CD4-positive, alpha-beta T cell treated with Interleukin-4 for 1 hour (primary cell): ENCODE results near the gene NHEJ1.

Source experiments
- DNase-seq, 2 donors: peaks; one replicate each; pipeline ENCODE4 v3.0.0-alpha.2; 2020 to 2022

Gene NHEJ1

DNA sequence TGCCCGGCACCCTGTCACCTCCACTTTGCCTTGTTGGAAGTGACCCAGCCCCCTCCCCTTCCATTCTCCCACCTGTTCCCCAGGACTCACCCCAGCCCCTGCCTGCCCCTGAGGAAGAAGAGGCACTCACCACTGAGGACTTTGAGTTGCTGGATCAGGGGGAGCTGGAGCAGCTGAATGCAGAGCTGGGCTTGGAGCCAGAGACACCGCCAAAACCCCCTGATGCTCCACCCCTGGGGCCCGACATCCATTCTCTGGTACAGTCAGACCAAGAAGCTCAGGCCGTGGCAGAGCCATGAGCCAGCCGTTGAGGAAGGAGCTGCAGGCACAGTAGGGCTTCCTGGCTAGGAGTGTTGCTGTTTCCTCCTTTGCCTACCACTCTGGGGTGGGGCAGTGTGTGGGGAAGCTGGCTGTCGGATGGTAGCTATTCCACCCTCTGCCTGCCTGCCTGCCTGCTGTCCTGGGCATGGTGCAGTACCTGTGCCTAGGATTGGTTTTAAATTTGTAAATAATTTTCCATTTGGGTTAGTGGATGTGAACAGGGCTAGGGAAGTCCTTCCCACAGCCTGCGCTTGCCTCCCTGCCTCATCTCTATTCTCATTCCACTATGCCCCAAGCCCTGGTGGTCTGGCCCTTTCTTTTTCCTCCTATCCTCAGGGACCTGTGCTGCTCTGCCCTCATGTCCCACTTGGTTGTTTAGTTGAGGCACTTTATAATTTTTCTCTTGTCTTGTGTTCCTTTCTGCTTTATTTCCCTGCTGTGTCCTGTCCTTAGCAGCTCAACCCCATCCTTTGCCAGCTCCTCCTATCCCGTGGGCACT lies 21.9 kb upstream of the NHEJ1 start:
- DNase-seq: no peak

DNA sequence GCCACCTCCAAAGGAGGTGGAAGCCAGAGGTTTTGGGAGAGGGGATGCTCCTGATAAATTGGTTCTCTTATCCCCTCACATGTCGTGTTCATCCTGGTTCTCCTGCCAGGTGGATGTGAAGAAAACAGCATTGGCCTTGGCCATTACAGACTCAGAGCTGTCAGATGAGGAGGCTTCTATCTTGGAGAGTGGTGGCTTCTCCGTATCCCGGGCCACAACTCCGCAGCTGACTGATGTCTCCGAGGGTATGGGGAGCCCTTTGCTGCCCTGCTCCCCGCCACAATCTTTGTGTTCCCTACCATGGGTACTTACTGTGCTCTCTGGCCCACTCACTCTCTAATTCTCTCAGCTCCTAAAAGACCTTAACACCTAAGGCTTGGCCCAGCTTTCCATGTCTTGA lies 20.9 kb upstream of the NHEJ1 start:
- no peak for DNase-seq

DNA sequence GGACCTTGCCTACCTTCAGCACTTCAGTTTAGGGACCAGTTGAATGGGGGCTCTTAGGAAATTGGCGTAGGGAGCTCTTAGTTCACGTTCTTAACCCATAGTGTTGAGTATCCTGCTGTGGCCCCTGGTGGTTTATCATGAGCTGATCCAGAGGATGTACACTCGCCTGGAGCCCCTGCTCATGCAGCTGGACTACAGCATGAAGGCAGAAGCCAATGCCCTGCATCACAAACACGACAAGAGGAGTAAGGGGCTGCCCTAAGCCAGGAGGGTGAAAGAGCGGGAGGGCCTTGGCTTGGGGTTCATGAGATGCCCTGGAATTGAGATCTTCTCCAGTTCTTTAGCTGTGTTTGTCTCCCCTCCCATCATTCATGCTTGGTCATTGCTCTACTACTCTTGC lies 20.3 kb upstream of the NHEJ1 start:
- DNase-seq: no peak

DNA sequence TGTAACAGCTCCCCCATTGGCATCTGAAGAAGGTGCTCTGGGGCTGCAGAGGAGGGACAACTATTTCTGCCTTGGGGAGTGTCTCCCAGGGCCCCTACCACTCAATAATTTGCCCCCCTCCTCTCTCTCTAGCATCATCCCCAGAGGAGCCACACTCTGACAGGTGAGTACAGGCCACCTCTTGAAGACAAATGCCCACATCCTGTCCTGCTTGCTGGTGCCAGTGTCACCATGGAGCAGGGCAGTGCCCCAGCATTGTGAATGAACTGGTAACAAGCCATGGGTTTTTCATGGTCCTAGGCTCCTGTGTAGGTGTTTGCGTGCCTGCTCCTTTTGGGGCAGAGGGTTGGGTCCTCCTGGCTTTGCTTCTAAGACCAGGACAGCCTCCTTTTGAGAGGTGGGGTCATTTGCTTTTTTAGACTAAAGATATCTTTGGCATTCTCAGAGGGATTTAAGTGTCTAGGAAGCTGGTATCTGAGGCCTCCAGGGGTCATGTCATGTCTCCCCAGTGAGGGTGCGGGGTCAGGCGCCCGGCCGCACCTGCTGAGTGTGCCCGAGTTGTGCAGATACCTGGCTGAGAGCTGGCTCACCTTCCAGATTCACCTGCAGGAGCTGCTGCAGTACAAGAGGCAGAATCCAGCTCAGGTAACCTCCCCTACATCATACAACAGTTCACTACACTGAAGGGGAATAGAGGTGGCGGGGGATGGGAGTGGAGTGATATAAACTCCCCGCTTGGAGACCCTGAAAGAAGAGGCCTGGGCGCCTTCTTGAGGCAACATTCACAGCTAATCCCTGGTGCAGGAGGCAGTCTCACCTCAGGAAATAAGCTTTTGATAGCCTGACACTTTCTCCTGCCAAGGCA lies 19.2 kb upstream of the NHEJ1 start:
- no peak for DNase-seq

DNA sequence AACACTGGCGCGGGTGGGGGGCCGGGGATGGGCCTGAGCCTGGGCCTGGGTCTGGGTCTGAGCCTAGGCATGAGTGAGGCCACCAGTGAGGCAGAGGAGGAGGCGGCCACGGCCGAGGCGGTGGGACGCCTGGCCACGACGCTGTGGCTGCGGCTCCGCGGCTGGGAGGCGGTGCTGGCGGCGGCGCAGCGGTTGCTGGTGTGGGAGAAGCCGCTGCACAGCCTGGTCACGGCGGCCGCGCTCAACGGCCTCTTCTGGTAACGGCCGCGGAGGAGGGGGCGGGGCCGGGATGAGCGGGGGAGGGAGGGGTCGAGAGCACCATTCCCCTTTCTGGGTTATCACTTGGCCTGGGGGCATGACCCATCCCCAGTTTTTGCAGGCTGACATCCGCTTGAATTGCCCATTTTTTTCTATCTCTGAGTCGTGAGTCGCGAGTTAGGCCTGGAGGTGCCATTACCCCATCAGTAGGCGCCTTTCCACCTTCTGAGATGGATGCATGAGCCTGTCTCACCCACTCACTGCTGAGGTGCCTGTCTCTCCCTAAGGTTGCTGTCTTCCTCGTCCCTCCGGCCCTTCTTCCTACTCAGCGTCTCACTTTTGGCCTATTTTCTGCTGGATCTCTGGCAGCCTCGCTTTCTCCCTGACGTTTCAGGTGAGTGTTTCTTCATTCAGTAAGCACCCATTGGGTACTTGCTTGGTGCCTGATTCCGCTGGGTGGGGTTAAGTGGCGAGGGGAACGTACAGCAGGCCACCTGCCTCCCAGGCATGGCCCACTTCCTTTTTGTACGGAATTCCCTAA lies 18.0 kb upstream of the NHEJ1 start:
- no peak for DNase-seq

DNA sequence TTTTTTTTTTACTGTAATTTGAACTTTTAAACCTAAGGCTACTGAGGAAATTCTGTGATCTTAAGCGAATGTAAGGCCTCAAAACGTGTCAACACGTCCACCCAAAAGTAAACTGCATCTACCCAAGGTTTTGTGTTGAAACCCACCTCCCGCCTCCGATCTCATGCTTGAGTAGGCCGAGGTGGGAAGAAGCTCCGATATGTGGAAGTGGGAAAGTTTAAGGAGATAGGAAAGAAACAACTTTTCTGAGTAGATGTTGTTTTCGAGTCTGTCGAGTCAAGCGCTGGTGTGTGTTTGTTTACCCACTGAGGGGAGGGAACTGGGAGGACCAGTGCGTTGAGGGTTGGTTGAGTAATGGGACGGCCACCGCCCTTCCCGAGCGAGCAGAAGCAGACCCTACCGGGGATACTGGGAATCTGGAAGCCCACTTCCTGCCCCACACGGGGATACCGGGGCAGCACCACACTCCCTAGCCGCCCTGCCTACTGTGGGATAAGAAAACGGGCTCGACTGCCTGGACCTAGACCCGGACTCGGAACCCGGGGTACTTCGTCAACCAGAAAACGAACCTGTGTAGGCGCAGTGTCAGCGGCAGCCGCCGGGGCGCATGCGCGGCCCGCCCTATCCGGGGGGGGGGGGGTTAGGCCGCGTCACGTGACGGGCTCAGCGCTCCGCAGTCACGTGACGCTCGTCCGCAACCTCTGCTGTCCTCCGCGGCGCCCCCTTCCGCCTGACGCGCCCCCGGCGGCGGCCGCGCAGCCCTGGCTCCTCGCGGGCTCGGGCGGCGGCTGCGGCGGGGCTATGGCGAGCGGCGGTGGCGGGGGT lies 17.1 kb upstream of the NHEJ1 start, which contains the start of gene RETREG2:
Gene RETREG2, plus strand, starts transcription at position 724 of the 825 bp plus-strand sequence. Its CDS starts 78 bp downstream, at position 802.
- peak; percentile 90 to 91 for DNase-seq

DNA sequence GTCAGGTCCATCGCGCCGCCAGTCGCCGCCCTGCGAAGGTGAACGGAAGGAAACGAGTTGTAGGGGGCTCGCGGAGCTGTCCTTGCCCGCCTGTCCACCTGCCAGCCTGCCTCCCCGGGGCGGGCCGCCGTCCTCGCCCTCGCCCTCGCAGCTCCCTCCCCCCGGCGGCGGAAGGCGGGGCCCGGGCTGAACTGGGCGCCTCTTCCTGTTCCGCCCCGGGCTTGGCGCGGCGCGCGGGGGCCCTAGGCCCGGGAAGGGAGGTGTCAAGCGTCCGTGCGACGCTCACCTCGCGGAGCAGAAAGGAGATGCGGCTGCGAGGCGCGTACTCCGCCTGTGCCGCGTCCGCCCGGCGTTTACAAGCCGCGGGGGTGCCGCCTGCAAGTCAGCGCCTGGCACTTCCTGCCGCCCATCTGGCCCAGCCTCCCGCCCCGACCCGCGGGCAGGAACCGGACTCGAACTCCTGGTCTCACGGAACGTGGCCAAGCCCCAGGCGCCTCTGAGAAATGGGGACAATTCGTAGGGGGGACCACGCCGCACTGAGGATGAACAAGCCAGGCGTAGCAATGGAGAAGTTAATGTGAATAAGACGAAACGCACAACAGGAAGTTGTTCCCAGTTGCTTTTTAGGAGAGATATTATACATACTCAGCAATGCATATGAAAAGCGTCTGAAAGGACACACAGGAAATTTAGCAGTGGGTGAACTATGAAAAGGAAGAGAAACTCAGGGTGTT lies 16.4 kb upstream of the NHEJ1 start, which contains the start of gene CNPPD1:
Gene CNPPD1, minus strand, starts transcription at position 108 of the 734 bp plus-strand sequence. Its CDS starts 97 bp downstream, at position 11.
- peak; percentile 87 to 89 for DNase-seq

DNA sequence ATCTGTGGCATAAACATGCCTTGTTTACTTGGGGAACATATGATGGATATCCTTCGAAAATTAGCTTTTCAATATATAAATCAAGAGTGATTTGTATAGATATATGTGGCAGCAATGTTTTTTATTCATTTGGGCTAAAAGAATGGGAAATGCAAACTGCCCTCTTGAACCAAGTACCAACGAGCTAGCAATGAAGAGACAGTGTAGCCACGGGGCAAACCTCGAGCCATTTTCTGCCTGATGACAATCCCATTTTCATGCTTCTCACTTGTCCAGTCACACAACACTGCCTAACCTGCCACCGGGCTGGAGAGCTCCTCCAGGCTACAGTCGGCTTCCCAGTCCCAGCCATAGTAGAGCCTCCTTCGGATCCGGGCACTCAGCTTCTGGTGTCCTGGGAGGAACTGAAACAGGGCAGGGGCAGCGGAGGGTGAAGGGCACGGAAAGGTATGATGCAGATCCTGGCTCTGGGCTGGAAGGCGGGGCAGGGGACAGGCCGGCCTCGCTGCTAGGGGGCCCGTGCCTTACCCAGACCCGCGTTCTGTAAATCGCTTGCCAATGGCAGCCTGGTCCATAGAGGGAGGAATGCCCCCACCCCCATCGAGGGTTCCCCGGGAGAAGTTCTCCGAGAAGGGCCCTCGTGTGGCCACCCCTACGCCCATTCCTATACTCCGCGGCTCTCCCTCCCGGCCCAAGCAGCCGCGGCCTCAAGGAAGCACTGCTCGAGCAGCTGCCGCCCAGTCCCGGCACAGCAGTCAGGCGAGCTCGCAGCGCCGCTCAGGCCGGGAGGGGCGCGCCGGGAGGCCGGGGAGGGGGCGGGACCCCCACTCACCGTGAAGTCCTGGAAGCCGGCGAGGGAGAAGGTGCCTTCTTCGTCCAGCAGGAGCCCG lies 15.6 kb upstream of the NHEJ1 start:
- DNase-seq: peak in 1 of 2 donors; percentile 69

DNA sequence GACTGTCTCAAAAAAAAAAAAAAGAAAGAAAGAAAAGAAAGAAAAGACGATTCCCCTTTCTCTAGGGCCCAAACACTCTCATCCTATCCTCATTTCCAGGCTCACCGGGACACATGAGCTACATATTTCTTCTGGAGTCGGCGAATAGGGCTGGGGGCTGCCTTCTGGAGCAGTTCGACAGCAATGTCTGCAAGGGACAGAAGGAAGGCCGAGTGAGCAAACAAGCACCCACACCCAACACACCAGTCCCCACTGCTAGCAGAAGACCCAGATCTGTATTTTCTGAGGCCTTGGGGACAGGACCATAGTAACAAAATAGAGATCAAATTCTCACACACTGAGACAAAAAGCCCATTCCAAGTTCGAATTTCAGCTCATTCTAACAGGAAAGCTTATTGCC lies 14.9 kb upstream of the NHEJ1 start:
- no peak for DNase-seq

DNA sequence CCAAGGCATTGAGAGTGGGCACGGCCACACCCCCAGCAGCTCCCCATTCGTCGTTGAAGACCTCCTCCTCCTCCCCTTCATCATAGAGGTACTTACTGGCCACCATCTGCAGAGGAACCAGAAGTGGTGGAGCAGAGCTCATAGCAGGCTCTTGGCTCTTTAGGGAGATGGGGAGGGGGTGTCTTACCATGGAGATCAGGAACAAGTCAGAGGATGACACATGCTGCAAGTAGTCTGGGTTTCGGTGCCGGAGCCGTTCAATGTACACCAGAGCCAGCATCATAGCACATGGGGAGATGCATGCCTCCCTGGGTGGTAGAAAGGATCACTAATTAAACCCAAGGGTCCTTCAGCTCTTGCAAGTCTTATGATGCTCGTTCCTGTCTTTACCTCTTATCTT lies 14.2 kb upstream of the NHEJ1 start:
- DNase-seq: no peak

DNA sequence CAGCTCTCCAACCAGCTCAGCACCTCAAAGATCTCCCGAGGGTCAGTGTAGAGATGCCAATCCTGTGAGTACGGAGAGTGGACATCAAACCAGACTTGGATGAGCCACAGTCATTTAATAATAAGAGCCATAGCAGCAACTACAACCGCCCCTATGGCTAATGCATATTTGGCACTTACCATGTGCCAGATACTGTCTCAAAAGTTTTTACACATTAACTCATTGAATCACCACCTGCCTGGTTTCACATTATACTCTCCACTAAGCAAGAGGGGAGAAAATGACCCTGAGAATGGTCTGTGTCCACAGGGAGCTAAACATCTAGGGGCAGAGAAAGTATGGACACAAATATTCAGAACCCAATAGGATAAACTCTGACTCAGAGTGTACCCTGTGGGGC lies 13.5 kb upstream of the NHEJ1 start:
- no peak for DNase-seq

DNA sequence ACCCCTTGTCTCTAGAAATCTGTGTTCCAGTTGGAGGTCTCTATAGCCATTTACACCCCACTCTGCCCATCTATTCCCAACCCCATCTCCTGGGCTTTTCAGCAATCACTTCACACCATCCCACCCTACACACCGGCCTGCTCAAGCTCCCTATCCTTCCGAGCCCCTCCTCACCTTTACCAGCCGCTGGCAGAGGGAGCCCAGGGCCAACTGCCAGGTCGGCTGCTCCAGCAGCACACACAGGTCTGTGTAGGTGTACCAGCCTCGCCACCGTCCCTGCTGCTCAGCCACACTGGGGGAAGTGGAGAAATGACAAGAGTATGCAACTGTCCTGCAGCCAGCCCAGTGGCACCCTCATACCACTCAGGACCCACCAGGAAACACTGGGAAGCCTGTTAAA lies 12.6 kb upstream of the NHEJ1 start:
- no peak for DNase-seq

DNA sequence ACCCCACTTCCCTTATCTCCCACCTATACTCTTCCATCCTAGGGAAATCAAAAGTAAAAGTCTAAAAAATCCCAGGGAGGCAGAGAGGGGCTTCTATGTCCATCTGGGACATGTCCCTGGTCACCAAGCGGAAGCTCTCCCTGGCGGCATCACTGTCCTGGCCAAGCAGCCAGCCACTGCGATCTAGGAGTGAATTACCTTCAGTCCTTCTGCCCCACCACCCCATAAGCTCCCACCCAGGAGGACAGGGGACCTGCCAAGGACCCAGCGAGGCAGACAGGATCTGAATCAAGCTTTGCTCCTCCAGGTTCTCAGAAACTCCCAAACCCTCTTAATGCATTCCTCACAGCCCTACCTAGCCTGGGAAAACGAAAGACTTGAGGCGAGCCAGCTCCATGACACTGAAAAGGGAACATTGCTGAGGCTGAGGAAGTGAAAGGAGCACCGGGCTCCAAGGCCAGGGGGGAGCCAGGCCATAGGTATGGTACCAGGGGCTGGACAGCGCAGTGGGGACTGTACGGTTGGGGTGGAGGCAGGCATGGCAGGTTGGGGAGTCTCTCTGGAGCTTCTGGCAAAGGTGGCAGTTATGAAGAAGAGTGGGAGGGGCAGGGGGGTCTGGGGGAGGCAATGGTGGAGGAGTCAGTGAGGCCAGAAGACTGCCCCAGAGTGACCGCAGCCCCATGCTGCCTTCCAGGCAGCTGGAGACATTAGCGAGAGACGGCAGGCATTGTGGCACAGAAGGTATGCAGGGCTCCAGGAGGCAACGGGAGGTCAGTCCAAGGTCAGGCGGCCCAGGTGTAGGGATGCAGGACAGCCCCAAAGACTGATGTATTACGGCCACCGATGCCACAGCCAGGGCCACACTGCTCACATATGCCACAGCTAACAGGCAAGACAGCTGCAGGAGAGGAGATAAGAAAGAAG lies 11.9 kb upstream of the NHEJ1 start:
- no peak for DNase-seq

DNA sequence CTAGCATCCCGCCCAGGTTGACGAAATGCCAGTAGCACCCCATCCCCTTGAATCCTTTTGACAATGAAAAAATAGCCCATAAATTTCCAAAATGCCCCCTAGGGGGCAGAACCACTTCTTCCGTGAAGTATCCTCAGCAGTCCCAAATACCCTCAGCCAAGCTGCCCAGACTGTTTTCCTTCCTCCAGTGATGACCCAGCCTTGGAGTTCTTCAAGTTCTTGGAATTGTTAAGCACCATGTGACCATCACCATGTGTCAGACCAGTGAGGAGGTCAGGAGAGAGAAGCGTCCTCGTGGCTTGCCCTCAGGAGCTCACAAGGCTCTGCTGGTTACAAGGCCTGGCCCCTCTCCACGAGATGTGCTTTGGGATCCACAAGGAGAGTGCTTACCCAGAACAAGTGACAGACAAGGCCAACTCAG lies 10.6 kb upstream of the NHEJ1 start:
- DNase-seq: peak; percentile 34 to 64

DNA sequence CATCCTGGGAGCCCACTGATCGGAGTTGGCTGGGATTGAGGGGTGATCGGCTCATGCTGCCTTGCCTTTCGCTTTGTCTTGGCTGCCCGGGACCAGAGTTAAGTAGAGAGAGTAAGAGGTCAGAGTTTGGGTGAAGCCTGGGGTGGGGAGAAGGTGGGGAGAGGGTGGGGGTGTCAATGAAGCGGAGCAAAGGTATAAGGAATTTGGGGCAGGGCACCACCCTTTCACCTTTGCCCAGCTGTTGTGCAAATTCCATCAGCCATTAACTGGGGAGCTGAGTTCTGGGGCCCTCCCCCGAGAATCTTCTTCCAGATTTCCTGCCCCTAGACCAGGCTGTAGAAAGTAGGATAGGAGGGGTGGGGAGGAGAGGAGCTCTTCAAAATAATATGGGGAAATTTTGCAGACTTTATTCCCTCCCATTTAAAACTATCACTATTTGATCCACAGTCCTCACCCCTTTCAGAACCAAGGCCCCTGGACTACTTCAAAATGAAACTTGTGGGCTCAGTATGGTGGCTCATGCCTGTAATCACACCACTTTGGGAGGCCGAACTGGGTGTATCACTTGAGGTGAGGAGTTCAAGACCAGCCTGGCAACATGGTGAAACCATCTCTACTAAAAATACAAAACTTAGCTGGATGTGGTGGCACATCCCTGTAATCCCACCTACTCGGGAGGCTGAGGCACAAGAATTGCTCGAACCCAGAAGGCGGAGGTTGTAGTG lies 9.5 kb upstream of the NHEJ1 start, which contains the start of gene SLC23A3:
Gene SLC23A3, minus strand, starts transcription at position 100 of the 725 bp plus-strand sequence. Its CDS starts 45 bp downstream, at position 55.
- no peak for DNase-seq

DNA sequence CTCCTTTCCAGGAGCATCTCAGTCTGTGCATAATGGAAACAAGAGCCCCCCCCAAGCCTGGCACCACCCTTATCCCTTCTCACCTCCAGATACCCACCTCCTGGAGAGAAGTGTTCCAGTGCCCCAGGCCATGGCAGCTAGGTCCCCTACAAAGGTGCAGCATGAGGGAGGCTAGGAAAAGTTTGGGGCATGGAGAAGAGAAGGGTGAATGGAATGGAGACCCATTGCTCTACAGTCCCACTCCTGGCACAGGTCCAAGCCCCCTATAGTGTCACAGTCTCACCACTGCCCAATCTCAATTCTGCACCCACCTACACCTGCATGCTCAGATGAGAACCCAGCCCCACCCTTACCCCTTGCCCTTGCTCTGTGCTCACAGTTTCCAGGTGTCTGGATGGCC lies 8.3 kb upstream of the NHEJ1 start:
- DNase-seq: no peak

DNA sequence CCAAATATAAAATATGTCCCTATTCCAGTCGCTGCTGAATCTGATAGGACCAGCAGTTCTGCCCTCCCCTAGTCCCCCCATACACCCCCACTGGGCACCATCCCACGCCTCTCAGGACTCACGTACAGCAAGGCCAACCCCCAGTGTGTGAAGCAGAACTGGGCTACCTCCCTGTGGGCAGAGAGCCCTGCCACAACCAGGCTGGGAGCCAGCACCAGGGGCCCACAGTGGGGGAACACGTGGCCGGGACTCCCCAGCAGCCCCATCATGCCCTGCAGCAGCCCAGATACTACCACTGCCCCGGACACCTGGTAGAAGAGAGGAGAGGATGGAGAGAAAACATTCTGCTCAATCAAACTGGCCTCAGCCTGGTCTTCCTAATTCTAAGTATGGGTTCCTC lies 7.9 kb upstream of the NHEJ1 start:
- no peak for DNase-seq

DNA sequence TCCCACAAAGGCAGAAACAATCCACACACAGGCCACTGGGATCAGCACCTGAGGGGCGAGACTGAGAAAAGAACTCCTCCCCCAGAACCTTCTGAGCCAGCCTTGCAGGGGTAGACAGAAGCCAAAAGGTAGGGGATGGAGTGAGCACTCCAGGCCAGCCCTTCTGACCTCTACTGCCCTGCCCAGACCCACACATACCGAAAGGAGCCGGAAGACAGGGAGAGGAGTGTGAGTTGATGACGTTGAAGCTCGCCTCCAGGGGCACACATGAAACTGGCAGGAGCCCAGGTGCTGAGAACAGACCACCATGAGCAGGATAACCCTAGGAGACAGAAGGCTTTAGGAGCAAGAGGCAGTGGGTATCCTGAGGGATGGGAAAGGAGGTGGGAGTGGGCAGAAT lies 7.4 kb upstream of the NHEJ1 start:
- no peak for DNase-seq
